Ovary (tissue), 3 donors: ENCODE results near the gene SYNGAP1.

Experiments used
- CTCF ChIP-seq, 3 donors: fragments of 450-650 bp in 2 of 3; fragments of 200-600 bp in 1 of 3; IDR thresholded peaks; one replicate each; pipeline versions ENCODE4 v1.5.1 to v1.8.0; 2016 to 2022; ENCODE audit warnings: antibody characterized with exemption in 3 of 3, mild to moderate bottlenecking in 1 of 3
- POLR2A ChIP-seq: fragments of 450-650 bp; IDR thresholded peaks from one replicate; pipeline ENCODE4 v1.6.1; 2017; ENCODE audit warnings: antibody characterized with exemption, mild to moderate bottlenecking, moderate library complexity
- donor health status: DM: no; HTN: no; CAD: no.

- no peak for TF ChIP-seq CTCF (IDR thresholded peaks at IDR 0.05)
- no peak for TF ChIP-seq POLR2A
These were observed 30.6 kb downstream of the SYNGAP1 start for GRCh38 chr6:33450434-33450833.
